Measurements from ENCODE around the gene C12orf42.

DNA sequence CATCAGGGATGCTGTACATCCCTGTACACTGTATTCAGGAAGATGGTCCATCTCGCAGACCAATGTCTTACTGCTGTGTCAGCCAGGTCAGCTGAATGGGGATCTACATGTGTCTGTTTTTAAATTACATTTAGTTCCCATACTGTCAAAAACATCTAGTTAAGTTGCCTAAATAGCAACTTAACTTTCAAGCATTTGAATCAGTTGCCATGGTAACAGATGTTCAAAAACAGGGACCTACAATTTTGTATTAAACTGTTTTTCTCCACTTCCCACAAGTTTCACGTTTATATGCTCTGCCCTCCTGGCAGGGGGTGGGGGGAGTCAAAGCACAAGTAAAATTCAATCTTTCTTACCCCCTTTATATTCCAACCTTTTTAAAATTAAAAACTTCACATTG lies 38.3 kb downstream of the C12orf42 start:
- TF ChIP-seq CTCF (IDR thresholded peaks at IDR 0.05) (no peak), POLR2A (IDR thresholded peaks at IDR 0.05) (no peak)
